NOMO-1 (cell line): Measurements from ENCODE around the gene OR2AJ1.

Source experiments
- DNase-seq, 2 experiments: peaks; one replicate each; lab custom pipeline; 2025; ENCODE audit not compliant: unreplicated experiment in 2 of 2; lab: John Stamatoyannopoulos, UW

The OR2AJ1 gene

GRCh38 chr1:247953408-247953807, 28.7 kb downstream of the OR2AJ1 start:
- DNase-seq = no peak

GRCh38 chr1:247961791-247962190, 37.1 kb downstream of the OR2AJ1 start:
- no peak for DNase-seq

GRCh38 chr1:247962911-247963588, 38.4 kb downstream of the OR2AJ1 start:
- DNase-seq = no peak

GRCh38 chr1:247964933-247965332, 40.2 kb downstream of the OR2AJ1 start, which contains the start of gene OR2AK2:
TSS of gene OR2AK2 (plus strand) at chr1:247965233. CDS start at chr1:247965377, 144 bp downstream.
- DNase-seq = no peak

GRCh38 chr1:247966532-247967204, 42.0 kb downstream of the OR2AJ1 start:
- no peak for DNase-seq
